Activated T-cell treated with anti-CD3 and anti-CD28 coated beads, Interleukin-2, amount 50 U/mL, for 1 hour (primary cell): ENCODE measurements around the gene SEPTIN8.
"Not testable (repeated sequence)": the region's sequence is repeated elsewhere in the genome, so short reads cannot be mapped to it uniquely, and the experiment has no call there.

Source experiments
- DNase-seq: peaks from one replicate; pipeline ENCODE4 v3.0.0-alpha.2; 2020

SEPTIN8 gene

GRCh38 chr5:132812123-132812765, 35.2 kb upstream of the SEPTIN8 start:
- DNase-seq, result no peak

- no peak for DNase-seq
Observed at GRCh38 chr5:132810605-132811004, 33.6 kb upstream of the SEPTIN8 start.

- no peak for DNase-seq
Observed at GRCh38 chr5:132808866-132809265, 31.8 kb upstream of the SEPTIN8 start.

GRCh38 chr5:132808448-132808847, 31.4 kb upstream of the SEPTIN8 start:
- no peak for DNase-seq

- DNase-seq, result no peak
Observed at GRCh38 chr5:132807163-132807838, 30.3 kb upstream of the SEPTIN8 start.

- not testable (repeated sequence) for DNase-seq
Observed at GRCh38 chr5:132806804-132807162, 29.7 kb upstream of the SEPTIN8 start.

GRCh38 chr5:132805872-132806271, 28.8 kb upstream of the SEPTIN8 start:
- not testable (repeated sequence) for DNase-seq

GRCh38 chr5:132804219-132804618, 27.2 kb upstream of the SEPTIN8 start:
- not testable (repeated sequence) for DNase-seq

GRCh38 chr5:132802685-132803066, 25.6 kb upstream of the SEPTIN8 start:
- DNase-seq, result not testable (repeated sequence)

GRCh38 chr5:132802044-132802684, 25.1 kb upstream of the SEPTIN8 start:
- DNase-seq, result no peak

- DNase-seq, result no peak
Observed at GRCh38 chr5:132800545-132800944, 23.5 kb upstream of the SEPTIN8 start.

- no peak for DNase-seq
Observed at GRCh38 chr5:132799392-132799791, 22.4 kb upstream of the SEPTIN8 start.

- DNase-seq, result no peak
Observed at GRCh38 chr5:132797651-132798050, 20.6 kb upstream of the SEPTIN8 start.

GRCh38 chr5:132791026-132791425, 14.0 kb upstream of the SEPTIN8 start:
- no peak for DNase-seq

- no peak for DNase-seq
Observed at GRCh38 chr5:132790201-132790865, 13.3 kb upstream of the SEPTIN8 start.

- no peak for DNase-seq
Observed at GRCh38 chr5:132788990-132789886, 12.2 kb upstream of the SEPTIN8 start.

GRCh38 chr5:132788508-132788907, 11.5 kb upstream of the SEPTIN8 start:
- no peak for DNase-seq

GRCh38 chr5:132787076-132787475, 10.0 kb upstream of the SEPTIN8 start:
- no peak for DNase-seq

- DNase-seq, result no peak
Observed at GRCh38 chr5:132785864-132786263, 8.8 kb upstream of the SEPTIN8 start.

- DNase-seq, result no peak
Observed at GRCh38 chr5:132785365-132785764, 8.3 kb upstream of the SEPTIN8 start.

- DNase-seq, result no peak
Observed at GRCh38 chr5:132782101-132782500, 5.1 kb upstream of the SEPTIN8 start.

- DNase-seq, result no peak
Observed at GRCh38 chr5:132781029-132781428, 4.0 kb upstream of the SEPTIN8 start.

GRCh38 chr5:132780577-132780976, 3.5 kb upstream of the SEPTIN8 start:
- DNase-seq, result no peak
